HG02970 (cell line): ENCODE measurements around the gene SCPEP1.
"Not testable (repeated sequence)": the region's sequence is repeated elsewhere in the genome, so short reads cannot be mapped to it uniquely, and the experiment has no call there.

Experiments used
- ATAC-seq: cut with Tn5 transposase; IDR thresholded peaks from one replicate; pipeline ENCODE4 v1.9.1; 2021; ENCODE audit warnings: mild to moderate bottlenecking, moderate library complexity, moderate number of reproducible peaks; ENCODE audit not compliant: unreplicated experiment, low FRiP score

SCPEP1 gene, protein sequence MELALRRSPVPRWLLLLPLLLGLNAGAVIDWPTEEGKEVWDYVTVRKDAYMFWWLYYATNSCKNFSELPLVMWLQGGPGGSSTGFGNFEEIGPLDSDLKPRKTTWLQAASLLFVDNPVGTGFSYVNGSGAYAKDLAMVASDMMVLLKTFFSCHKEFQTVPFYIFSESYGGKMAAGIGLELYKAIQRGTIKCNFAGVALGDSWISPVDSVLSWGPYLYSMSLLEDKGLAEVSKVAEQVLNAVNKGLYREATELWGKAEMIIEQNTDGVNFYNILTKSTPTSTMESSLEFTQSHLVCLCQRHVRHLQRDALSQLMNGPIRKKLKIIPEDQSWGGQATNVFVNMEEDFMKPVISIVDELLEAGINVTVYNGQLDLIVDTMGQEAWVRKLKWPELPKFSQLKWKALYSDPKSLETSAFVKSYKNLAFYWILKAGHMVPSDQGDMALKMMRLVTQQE

DNA sequence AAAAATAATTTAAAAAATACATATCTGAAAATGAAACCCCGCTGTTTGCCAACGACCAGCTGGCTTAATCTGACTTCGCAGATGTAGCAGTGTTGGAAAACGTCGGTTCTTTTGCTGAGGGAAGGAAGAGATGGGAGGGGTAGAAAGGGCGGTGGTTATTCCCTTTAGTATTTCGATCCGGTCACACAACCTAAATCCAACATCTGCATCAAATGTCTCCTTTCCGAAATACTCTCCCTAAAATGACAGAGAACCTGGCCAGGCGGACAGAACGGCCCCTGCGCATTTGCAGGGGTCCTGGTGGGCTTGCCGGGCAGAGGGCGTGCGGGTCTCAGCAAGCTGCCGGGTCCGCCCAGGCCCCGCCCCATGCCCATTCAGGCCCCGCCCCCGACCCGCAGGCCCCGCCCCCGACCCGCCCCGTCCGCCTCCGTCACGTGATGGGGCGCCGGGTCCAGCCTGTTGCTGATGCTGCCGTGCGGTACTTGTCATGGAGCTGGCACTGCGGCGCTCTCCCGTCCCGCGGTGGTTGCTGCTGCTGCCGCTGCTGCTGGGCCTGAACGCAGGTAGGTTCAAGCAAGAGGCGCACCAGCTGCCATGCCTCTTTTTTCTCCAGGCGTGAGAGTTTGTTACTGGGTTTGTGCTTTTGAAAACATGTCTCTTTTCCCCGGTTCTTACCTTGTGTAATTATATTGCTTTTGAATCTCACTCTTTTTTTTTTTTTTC is at the start of gene SCPEP1:
SCPEP1 (plus strand) TSS at position 459 of the 723 bp plus-strand sequence; CDS start at position 488, 29 bp downstream.
- peak; percentile 50 for ATAC-seq

DNA sequence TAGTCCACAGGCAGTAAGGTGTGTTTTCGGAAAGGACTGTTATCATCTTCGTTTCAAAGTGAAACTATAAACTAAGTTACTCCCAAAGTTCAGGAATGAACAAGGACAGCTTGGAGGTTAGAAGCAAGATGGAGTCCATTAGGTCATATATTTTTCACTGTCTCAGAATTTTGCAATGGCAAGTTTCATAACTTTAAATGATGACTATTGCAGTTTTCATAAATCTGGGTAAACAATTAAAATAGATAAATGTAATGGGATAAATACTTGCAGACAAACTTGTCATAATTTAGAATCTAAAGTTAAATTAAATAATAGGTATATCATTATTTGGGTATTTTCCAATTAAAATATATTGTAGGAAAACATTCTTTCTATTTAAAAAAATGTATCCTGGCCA is 49.3 kb upstream of the SCPEP1 start:
- ATAC-seq, result no peak

DNA sequence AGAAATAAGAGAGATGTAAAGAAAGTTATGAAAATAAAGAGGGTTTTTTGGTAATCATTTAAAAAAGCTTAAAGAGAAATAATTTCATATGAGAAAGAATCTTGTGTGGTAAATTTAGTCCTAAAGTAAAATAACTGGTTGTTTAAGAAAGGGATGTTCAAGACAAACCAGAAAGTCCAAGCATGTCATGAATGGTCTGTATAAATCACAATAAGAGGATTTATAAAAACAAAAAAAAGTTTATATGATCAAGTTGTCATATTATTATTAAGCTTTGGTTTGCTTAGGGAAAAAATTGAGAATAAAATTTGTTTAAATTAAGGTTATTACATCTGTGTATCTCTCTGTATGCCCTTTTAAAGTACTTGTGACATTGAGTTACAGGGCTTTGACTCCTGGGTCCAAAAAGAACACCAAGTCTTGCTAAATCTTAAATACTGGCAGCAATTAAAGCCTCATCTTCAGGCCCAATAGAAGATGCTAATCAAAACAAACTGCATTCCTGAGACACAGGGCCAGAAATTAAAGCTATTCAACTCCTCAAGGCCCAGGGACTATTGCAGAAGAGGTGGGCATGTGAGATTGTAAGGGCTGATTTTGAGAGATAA is 48.5 kb upstream of the SCPEP1 start:
- ATAC-seq, result no peak

DNA sequence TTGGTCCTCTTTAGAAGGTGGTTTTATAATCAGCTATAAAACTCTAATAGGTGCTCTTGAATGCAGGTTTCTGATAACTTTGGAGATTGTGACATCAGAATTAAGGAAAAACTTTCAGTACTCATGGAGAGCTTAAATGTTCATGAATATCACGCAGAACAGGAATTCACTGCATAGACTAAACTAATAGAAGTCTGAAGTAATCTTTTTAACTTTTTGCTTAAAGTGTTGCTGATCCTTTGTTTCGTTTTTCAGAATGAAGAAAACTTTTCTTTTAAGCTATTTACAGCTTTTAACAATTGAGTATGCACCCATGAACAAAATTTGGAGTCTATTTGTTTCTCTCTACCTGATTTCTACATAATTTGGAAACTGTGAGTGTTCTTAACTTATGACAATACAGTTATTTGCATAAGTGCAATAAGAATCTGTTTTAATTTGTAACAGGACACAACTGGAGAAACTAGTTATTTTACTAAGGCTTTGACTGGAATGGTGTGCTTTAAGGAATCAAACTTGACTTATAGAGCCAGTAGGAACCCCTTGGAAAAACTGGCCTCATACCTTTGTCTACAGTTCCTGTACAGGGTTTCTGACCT is 47.1 kb upstream of the SCPEP1 start:
- ATAC-seq, result no peak

DNA sequence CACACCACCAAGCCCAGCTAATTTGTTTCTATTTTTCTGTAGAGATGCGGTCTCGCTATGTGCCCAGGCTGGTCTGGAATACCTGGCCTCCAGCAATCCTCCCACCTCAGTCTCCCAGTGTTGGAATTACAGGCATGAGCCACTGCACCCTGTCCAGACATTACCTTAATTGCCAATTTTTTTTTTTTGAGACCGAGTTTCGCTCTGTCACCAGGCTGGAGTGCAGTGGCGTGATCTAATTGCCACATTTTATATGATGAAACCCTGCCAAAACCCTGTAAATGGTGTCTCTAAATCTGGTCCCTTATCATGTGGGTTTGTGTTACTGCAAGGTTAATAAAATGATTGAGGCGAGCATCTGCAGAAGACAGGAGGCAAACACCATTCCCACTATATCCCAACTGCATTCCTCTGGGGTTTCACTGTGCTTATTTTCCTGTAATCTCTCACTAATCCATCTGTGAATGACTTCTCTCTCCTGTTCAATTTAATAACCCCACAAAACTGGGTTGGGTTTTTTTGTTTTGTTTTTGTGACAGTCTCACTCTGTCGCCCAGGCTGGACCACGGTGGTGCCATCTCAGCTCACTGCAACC is 44.7 kb upstream of the SCPEP1 start:
- no peak for ATAC-seq

DNA sequence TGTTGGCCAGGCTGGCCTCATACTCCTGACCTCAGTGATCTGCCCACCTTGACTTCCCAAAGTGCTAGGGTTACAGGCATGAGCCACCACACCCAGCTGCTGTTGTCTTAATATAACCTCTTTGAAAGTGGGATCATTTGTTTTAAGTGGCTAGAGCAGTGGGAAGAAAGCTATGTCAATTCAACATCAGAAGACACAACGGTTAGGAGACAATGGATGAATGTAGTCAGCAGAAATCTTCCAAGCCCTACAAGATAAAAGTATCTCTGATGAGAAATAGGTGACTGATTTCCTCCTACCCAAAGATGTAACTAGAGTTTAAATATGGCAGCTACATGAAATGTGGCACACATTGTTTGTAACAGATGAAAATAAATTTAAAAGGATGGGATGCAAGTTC is 44.1 kb upstream of the SCPEP1 start:
- no peak for ATAC-seq

DNA sequence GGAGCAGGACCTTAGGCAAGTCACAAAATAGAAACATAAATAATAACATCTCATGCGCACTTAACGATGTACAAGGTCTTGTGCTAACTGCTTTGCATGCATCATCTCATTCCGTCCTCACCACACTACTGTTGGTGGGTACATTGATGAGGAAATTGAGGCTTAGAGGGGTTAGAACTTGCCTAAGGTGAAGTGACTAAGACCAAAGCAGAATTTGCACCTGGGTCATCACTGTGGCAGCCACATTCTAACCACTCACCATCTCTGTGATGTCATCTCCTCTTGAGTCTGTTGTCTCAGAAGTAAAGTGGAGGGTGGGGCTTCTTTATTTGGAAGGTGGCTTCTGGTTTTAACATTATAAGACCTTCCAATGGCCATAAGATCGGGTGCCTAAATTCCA is 43.7 kb upstream of the SCPEP1 start:
- no peak for ATAC-seq

DNA sequence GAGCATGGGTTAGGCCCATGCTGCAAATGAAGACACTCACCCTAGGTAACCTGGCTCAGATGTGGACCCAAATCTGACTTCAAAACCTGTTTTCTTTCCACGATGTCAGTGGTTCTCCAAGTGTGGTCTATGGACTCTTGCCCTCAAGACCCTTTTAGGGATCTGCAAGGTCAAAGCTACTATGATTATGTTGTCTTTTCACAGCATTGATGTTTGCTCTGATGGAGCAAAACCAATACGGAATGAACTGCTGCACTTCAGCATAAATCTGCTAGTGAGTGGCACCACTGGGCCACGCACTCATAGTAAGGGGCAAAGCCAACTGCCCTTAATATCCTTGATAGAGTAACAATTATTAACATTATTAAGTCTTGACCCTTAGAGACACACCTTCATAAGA is 42.5 kb upstream of the SCPEP1 start:
- ATAC-seq, result no peak

DNA sequence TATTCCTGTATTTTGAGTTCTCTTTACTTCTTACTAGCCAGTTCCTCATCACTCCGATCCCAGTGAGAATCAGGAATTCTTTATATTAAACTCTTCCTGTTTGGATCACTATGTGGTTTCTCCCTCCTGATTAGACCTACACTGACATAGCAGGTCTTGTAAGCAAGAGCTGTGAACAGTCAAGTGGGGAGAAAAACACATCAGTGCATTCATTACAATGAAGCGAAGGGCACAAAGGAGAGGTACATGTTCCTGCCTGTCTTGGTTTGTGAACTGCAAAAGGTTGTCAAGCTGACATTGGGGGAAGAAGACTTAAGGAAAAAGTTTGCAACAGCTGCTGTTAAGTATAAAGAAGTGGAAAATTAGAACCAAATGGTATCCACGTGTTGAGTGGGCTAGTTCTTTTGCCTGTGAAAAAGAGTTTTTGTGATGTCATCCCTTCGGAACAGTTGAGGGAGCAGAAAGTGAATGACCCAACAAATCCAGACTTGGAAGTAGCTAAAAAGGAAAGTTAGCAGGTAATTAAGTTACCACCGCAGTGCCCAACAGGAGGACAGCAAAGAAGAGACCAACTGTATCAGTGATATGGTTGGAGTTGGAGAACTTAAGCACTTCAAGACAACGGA is 41.1 kb upstream of the SCPEP1 start:
- no peak for ATAC-seq

DNA sequence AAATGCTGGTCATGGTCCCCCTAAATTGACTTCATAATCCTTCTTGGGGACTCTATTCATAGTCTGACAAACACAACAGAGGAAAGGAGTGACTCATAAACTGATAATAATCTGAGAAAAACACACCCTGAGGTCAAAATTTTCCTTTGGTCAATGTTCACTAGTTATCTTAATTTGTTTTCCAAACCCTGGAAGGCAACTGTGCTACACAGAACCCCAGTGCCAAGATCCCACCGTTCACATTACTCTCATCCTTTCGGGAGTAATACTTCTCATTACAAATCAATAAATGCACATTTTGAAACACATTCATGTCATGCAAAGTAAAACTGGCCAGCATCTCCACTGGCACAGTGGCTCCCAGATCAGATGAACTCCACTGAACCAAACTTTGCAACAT is 40.2 kb upstream of the SCPEP1 start:
- ATAC-seq, result no peak

DNA sequence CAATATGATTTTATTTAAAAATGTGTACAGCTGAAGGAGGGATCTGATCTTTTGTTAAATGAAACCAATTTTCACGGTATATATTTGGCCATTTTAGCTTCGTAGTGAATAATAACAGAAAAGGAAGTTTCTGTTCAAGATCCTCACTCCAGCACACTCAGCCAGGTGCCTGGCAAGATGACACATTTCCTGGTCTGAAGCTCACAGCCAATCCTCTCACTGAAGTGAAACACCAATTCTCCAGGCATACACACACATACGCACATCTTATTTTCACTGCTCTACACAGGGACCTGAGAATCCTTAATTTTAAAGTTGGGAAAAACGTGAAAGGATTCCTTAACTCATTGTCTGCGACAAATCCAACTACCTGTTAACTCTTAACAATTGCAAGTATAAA is 39.7 kb upstream of the SCPEP1 start:
- not testable (repeated sequence) for ATAC-seq

DNA sequence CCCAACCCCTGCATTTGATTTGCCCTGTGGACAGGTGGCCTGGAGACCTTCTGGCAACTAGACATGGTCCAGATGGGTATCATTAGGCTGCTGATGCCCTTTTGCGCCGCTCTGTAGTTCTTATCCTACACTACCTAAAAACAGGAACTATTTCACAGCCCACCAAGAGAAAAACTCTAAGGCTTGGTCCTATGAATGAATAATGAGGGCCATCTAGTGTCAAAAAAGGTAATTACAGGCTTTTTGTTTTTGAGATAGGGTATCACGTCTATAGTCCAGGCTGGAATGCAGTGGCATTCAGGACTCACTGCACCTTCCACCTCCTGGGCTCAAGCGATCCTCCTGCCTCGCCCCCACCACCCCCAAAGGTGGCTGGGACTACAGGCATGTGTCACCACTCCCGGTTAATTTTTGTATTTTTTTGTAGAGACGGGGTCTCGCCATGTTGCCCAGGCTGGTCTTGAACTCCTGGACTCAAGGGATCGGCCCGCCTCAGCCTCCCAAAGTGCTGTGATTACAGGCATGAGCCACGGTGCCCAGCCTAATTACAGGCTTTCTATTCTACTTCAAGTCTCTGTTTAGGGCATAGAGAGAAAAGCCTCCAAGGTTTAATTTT is 38.0 kb upstream of the SCPEP1 start:
- ATAC-seq, result no peak

DNA sequence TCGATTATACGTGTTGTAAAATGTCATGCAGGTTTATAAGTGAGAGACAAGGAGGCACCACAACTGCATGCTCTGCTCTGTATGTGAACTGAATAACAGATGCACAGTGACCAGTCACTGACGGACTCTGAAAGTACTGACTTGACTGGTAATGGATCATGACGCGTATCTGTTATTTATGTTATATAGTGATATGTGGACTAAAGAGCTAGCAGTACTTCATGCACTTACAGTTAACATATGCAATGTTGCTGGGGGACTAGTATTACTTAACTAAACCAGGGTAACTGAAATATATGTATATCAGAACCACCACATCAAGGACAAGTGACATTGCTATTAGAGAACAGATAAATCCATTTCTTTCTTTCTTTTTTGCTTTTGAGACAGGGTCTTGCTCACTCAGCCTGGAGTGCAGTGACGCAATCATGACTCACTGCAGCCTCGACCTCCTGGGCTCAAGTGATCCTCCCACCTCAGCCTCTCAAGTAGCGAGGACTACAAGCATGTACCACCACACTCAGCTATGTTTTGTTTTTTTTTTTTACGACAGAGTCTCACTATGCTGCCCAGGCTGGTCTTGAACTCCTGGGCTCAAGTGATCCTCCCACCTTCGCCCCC is 34.3 kb upstream of the SCPEP1 start:
- no peak for ATAC-seq

DNA sequence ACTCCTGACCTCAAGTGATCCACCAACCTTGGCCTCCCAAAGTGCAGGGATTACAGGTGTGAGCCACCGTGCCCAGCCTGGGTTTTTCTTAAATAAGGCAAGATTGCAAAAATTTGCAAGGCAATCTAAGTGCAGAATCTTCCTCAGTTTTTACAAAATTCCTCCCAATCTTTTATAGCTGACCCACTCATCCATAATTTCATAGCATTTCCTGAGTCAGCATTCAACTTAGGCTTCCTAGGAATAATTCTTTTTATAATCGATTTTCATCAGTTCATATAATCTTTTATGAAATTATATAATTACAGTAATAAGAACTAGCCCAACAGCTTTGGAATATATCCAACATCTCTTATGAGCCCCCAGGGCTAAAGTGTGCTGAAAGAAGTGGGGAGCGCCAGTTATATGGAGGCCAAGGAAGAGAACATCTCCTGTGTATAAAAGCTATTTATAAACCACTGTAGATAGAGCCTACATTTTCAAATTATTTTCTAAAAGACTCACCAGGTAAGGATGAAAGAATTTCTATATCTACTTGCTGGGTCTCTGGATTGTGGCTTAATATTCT is 31.9 kb upstream of the SCPEP1 start:
- no peak for ATAC-seq

DNA sequence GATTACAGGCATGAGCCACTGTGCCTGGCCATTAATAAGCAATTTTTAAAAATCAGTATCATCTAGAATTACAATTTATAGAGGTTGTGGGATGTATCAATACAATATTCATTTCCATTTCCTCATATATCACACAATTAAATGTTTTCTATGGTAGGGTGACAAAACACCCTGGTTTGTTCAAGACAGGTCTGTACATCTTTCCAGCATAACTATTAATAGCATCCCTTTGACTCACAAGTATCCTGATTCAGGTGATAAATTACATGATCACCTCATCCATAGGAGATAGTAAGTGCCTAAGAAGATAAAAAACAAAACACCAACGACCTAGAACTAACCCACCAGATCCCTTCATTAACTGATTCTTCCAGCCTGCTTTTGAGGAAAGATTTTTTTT is 30.2 kb upstream of the SCPEP1 start:
- ATAC-seq, result no peak

DNA sequence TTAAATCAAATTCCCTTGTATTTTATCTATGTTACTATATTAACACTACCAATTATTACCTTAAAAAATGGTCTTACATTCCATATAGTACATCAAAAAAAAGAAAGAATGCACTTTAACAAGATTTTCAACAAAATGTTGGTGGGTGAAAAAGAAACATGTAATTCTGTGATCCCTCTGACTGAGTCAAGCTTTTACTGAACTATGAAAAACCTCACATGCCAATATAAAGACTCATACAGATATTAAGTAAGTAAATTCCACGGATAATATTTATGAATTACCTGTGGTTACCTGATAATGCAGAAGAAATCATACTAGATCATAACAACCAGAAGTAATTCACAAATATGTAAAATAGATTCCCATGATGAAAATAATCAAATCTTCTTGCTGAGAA is 29.4 kb upstream of the SCPEP1 start:
- ATAC-seq, result no peak

DNA sequence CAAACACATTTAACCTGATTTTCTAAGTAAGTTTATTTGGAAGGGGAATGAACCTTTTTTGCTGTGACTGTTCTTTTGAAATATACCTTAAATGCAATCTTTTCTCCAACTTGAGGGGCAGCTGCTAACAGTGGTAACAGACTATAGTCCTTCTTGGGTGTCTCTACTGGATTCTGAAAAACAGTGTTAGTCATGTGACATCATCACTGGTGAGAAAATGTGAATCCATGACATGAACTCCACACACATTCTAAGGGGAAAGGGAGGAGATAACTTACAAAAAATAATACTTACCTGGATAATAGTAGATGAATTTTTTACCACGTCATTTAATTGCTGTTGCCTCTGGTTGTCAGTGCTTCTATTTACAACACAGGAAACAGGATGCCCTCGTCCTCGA is 28.3 kb upstream of the SCPEP1 start:
- ATAC-seq, result no peak

DNA sequence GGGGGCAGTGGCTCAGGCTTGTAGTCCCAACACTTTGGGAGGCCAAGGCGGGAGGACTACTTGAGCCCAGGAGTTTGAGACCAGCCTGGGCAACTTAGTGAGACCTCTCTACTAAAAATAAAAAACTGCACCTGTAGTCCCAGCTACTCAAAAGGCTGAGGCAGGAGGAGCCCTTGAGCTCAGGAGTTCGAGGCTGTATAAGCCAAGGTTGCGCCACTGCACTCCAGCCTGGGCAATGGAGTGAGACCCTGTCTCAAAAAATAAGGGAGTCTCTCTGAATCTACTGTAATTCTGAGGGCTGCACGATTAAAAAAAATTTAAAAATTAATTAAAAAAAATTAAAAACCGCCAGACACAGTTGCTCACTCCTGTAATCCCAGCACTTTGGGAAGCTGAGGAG is 20.9 kb upstream of the SCPEP1 start:
- ATAC-seq, result no peak
